Activated T-cell treated with anti-CD3 and anti-CD28 coated beads, Interleukin-2, amount 50 U/mL, for 4 hours (primary cell): ENCODE results near the gene TIAM2. TPM values are rescaled to one million over a fixed set of nuclear protein-coding genes. Genes with fewer than 3 reads are reported as not detected.
"Not testable (repeated sequence)": the region's sequence is repeated elsewhere in the genome, so short reads cannot be mapped to it uniquely, and the experiment has no call there.

Experiments
- ATAC-seq, 2 donors: fragments of 200-7000 bp; cut with Tn5 transposase; one replicate each; pipeline ENCODE4 v1.10.0; 2021
- DNase-seq: peaks from one replicate; pipeline ENCODE4 v3.0.0-alpha.2; 2020
- H3K27me3 Mint-ChIP-seq: one replicate; pipeline ENCODE4 v1.8.0; 2021; ENCODE audit warnings: low read depth, mixed read lengths
- H3K36me3 Mint-ChIP-seq: one replicate; pipeline ENCODE4 v1.8.0; 2022; ENCODE audit warnings: mixed read lengths; ENCODE audit not compliant: insufficient read depth
- H3K4me1 Mint-ChIP-seq: one replicate; pipeline ENCODE4 v1.8.0; 2021; ENCODE audit warnings: low read depth, mixed read lengths
- H3K4me3 Mint-ChIP-seq: one replicate; pipeline ENCODE4 v1.8.0; 2021; ENCODE audit warnings: mild to moderate bottlenecking, moderate library complexity, mixed read lengths
- H3K9me3 Mint-ChIP-seq: one replicate; pipeline ENCODE4 v1.8.0; 2021; ENCODE audit warnings: mixed read lengths
- total RNA-seq, 3 donors: library from RNA; stranded (reverse); gene quantifications; one replicate each; pipeline ENCODE4 v1.2.1, GENCODE V29; 2021

The TIAM2 gene
- total RNA-seq, 3 donors from 2014 or later, result 11.0 to 18.5 (median 12.2) TPM

GRCh38 chr6:155268088-155268867 is 273.2 kb downstream of the TIAM2 start:
- not testable (repeated sequence) for DNase-seq, H3K27me3 Mint-ChIP-seq, H3K4me1 Mint-ChIP-seq, H3K4me3 Mint-ChIP-seq, H3K9me3 Mint-ChIP-seq
- H3K36me3 Mint-ChIP-seq, result peaks cover 36% of the 10 kb centered on the region
- ATAC-seq, result peak in 1 of 2 donors; percentile 48

GRCh38 chr6:155269765-155270164 is 274.6 kb downstream of the TIAM2 start:
- Mint-ChIP-seq H3K4me1 (peaks cover 11% of the 10 kb centered on the region), H3K4me3 (no peak overlapping the region), H3K36me3 (peaks cover 27% of the 10 kb centered on the region), H3K27me3 (no peaks in the 10 kb centered on the region), H3K9me3 (no peaks in the 10 kb centered on the region)
- ATAC-seq (no peak), DNase-seq (no peak)

- DNase-seq (no peak), ATAC-seq (no peak)
- no peaks in the 10 kb centered on the region for H3K9me3 Mint-ChIP-seq
- H3K27me3 Mint-ChIP-seq, result no peaks in the 10 kb centered on the region
- no peak overlapping the region for H3K4me3 Mint-ChIP-seq
- H3K36me3 Mint-ChIP-seq, result peaks cover 22% of the 10 kb centered on the region
- H3K4me1 Mint-ChIP-seq, result peaks cover 11% of the 10 kb centered on the region
Measured at GRCh38 chr6:155270561-155271091, 275.5 kb downstream of the TIAM2 start.

DNA sequence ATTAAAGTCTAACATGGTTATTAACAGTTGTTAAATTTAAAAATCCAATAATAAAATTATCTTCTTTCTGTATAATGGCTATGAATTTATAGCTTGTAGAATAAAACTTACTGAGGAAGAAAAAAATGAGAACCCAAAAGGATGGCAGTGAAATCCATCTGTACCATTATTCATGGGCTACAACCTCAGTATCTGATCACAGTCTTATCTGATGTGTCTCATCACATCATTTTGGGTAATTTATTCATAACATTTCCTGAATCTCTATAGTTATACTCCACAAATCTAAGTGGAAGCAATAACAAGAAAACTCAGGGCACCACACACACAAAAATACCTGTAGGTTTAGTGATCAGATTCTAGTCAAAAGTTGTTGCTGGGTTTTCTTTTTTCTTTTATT is 276.0 kb downstream of the TIAM2 start:
- Mint-ChIP-seq H3K4me1 (peaks cover 11% of the 10 kb centered on the region), H3K27me3 (no peaks in the 10 kb centered on the region), H3K36me3 (peaks cover 25% of the 10 kb centered on the region), H3K4me3 (no peak overlapping the region), H3K9me3 (no peaks in the 10 kb centered on the region)
- ATAC-seq (no peak), DNase-seq (no peak)

GRCh38 chr6:155272353-155273232 is 277.5 kb downstream of the TIAM2 start:
- no peak for ATAC-seq
- Mint-ChIP-seq H3K9me3 (no peaks in the 10 kb centered on the region), H3K27me3 (no peaks in the 10 kb centered on the region), H3K4me1 (peaks cover 11% of the 10 kb centered on the region), H3K4me3 (no peak overlapping the region), H3K36me3 (peaks cover 26% of the 10 kb centered on the region)
- DNase-seq, result no peak

GRCh38 chr6:155273431-155273830 is 278.3 kb downstream of the TIAM2 start:
- Mint-ChIP-seq H3K4me3 (no peak overlapping the region), H3K4me1 (peaks cover 8% of the 10 kb centered on the region), H3K27me3 (no peaks in the 10 kb centered on the region), H3K36me3 (peaks cover 23% of the 10 kb centered on the region), H3K9me3 (no peaks in the 10 kb centered on the region)
- ATAC-seq (no peak), DNase-seq (no peak)

GRCh38 chr6:155274106-155274505 is 279.0 kb downstream of the TIAM2 start:
- no peak overlapping the region for H3K4me3 Mint-ChIP-seq
- H3K27me3 Mint-ChIP-seq, result no peaks in the 10 kb centered on the region
- ATAC-seq, result no peak
- peaks cover 8% of the 10 kb centered on the region for H3K4me1 Mint-ChIP-seq
- no peaks in the 10 kb centered on the region for H3K9me3 Mint-ChIP-seq
- DNase-seq, result no peak
- H3K36me3 Mint-ChIP-seq, result peaks cover 28% of the 10 kb centered on the region

- Mint-ChIP-seq H3K27me3 (no peaks in the 10 kb centered on the region), H3K36me3 (peaks cover 31% of the 10 kb centered on the region), H3K4me1 (peaks cover 8% of the 10 kb centered on the region), H3K9me3 (no peaks in the 10 kb centered on the region), H3K4me3 (no peak overlapping the region)
- no peak for ATAC-seq
- DNase-seq, result no peak
Measured at GRCh38 chr6:155274533-155274932, 279.4 kb downstream of the TIAM2 start.

DNA sequence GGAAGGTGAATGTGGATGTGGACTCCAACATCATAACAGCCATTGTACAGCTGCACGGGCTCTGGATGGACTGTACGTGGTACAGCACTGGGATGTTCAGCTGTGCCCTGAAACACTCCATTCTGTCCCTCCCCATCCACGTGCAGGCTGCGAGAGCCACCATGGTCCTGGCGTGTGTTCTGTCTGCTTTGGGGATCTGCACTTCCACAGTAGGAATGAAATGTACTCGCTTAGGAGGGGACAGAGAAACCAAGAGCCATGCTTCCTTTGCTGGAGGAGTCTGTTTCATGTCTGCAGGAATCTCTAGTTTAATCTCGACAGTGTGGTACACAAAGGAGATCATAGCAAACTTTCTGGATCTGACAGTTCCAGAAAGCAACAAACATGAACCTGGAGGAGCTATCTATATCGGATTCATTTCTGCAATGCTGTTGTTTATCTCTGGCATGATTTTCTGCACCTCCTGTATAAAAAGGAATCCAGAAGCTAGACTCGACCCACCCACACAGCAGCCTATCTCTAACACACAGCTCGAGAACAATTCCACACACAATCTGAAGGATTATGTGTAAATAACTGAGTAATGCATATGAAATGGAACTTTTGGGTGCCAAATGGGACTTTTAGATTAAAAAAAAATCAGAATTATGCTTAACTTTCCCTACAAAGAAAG is 280.8 kb downstream of the TIAM2 start:
- peaks cover 28% of the 10 kb centered on the region for H3K36me3 Mint-ChIP-seq
- no peak for ATAC-seq
- no peaks in the 10 kb centered on the region for H3K27me3 Mint-ChIP-seq
- peaks cover 8% of the 10 kb centered on the region for H3K4me1 Mint-ChIP-seq
- no peaks in the 10 kb centered on the region for H3K9me3 Mint-ChIP-seq
- no peak for DNase-seq
- no peak overlapping the region for H3K4me3 Mint-ChIP-seq

- Mint-ChIP-seq H3K9me3 (no peaks in the 10 kb centered on the region), H3K36me3 (peaks cover 31% of the 10 kb centered on the region), H3K4me1 (peaks cover 8% of the 10 kb centered on the region), H3K4me3 (no peak overlapping the region), H3K27me3 (no peaks in the 10 kb centered on the region)
- no peak for ATAC-seq
- no peak for DNase-seq
Measured at GRCh38 chr6:155276638-155277037, 281.5 kb downstream of the TIAM2 start.

DNA sequence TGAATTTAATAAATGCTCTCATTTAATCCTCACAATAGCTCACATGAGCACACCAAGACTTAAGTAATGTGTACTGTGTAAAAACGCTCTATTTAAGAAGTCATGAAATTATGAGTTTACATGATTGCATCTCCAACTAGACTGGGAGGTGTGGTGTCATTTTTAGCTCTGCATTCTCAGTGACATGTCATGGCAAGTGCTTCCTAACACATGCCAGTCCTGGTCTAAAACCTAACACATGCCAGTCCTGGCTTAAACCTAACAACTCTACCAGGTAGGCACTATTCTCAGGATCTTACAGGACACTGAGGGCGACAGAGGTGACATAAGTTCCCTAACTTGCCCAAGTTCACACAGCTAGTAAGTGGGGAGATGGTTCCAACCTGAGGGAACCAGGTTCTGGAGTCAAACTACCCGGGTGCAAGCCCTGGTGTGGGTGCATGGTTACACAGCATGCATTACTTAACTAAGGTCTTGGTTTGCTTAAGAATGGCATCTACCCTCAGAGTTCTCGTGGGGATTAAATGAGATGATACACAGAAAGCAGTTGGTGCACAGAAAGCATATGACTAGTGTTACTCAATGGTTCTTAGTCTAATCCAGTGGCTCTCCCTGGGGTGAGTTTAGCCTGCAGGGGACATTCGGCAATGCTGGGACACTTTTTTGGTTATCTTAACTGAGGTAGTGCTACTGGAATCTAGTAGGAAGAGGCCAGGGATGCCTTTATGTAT is 283.4 kb downstream of the TIAM2 start:
- Mint-ChIP-seq H3K4me1 (peaks cover 6% of the 10 kb centered on the region), H3K36me3 (peaks cover 30% of the 10 kb centered on the region), H3K4me3 (no peak overlapping the region), H3K27me3 (no peaks in the 10 kb centered on the region), H3K9me3 (no peaks in the 10 kb centered on the region)
- DNase-seq (no peak), ATAC-seq (no peak)

DNA sequence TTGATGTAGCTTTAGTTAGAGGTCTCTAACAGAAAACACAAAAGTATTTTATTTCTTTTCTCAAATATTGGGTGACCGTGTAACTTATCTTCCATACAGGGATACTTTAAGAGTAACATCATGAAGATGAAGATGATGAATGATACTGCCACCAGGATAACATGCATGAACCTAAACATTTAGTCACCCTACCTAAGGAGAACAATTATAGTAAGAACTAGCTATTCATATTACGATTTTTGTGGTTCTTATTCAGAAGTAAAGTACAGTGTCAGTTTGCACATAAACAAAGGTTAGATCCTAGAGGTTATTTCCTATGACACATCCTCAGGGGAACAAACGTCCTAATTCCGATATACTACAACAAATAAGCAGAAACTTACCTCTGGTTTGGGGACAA is 289.7 kb downstream of the TIAM2 start:
- no peaks in the 10 kb centered on the region for H3K9me3 Mint-ChIP-seq
- no peak for DNase-seq
- H3K36me3 Mint-ChIP-seq, result peaks cover 41% of the 10 kb centered on the region
- ATAC-seq, result no peak
- H3K27me3 Mint-ChIP-seq, result no peaks in the 10 kb centered on the region
- peaks cover 7% of the 10 kb centered on the region for H3K4me1 Mint-ChIP-seq
- no peak overlapping the region for H3K4me3 Mint-ChIP-seq

DNA sequence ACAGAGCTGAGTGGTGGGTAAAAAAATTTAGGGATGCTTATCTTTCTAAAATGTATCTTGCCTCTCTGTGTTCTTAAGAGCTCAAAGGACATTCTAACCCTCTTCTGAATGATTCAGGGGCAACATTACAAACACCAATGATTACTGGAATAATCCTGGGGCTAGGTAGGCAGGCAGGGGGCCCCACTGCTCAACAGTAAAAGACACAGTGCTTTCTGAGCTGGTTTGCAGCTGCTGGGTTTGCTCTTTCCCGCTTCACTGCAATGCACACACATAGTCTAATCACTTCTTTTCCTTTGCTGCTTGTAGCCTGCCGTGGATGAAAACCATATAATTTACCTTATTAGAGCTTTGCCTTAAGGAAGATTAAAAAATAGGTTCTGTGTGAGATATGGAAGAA is 292.6 kb downstream of the TIAM2 start:
- Mint-ChIP-seq H3K36me3 (peaks cover 50% of the 10 kb centered on the region), H3K4me3 (no peak overlapping the region), H3K9me3 (no peaks in the 10 kb centered on the region), H3K27me3 (no peaks in the 10 kb centered on the region), H3K4me1 (peaks cover 4% of the 10 kb centered on the region)
- ATAC-seq, result no peak
- no peak for DNase-seq

DNA sequence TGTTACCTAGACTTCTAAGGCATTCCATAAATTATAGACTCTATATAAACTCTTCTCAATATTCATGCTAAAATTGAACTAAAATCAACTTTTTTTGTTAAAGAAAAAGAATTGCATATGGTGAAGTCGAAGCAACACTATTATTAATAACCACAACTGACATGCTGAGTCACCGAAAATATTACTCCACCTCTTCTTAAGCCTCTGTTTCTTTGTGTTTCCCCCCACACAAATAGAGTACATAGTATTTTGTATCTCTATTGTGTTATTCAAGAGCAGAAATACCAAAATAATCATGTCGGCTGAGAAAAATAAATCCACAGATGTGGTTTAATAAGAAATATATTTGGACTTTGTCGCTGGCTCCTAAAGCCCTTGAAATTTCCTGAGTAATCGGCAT is 295.4 kb downstream of the TIAM2 start:
- no peak overlapping the region for H3K4me3 Mint-ChIP-seq
- peaks cover 44% of the 10 kb centered on the region for H3K36me3 Mint-ChIP-seq
- no peaks in the 10 kb centered on the region for H3K9me3 Mint-ChIP-seq
- DNase-seq (no peak), ATAC-seq (no peak)
- peaks cover 5% of the 10 kb centered on the region for H3K4me1 Mint-ChIP-seq
- no peaks in the 10 kb centered on the region for H3K27me3 Mint-ChIP-seq
